GM21528 (cell line): ENCODE results near the gene APEH.
"Not testable (repeated sequence)": the region's sequence is repeated elsewhere in the genome, so short reads cannot be mapped to it uniquely, and the experiment has no call there.

Source experiments
- ATAC-seq: cut with Tn5 transposase; IDR thresholded peaks from one replicate; pipeline ENCODE4 v1.9.1; 2021; ENCODE audit warnings: mild to moderate bottlenecking, moderate library complexity; ENCODE audit not compliant: unreplicated experiment, low FRiP score

The APEH gene

DNA sequence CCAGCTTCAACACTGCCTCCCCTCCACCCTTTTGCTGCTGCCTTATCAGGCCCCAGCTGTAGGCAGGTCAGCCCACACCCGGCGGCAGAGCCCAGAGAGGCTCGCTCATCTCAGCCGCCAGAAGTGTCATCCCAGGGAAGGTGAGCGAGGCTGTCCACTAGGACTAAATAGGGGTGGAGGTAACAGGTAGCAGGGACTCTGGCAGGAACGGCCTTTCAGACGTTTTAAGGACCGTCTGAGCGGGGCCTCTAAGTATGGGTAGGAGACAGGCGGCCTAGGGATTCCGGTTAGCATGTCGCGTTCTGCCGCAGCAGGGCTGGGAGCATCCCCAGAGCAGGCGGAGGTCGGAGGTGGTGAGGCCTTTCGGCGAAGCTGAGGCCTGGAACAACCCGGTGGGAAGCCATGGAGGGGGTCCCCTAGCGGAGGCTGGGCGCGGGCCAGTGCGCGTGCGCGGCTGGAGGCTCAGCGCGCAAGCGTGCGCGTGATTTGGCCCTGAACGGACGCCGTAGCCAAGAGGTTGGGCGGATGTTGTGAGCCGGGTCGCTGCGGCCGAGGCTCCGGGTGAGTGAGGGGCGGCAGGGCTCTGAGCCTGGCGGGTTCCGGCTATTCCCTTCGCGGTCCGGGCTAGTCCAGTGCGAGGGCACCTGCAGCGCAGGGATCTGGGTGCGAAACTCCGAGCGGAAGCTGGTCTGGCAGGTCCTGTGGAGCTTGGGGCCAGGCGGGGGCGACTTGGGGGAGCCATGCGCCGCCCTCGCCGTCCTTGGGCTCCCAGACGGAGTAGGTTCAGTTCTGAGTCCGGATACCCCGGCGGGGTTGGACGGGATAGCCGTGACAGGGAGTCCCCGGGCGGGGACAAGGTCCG is 15.1 kb downstream of the APEH start, which contains the start of the genes MST1 and RNF123:
MST1 (minus strand) TSS at position 429 of the 862 bp plus-strand sequence. CDS start 783 bp downstream, outside the sequence.
RNF123 (plus strand) TSS at position 512 of the 862 bp plus-strand sequence. CDS start 1,609 bp downstream, outside the sequence.
- ATAC-seq = peak; percentile 66

DNA sequence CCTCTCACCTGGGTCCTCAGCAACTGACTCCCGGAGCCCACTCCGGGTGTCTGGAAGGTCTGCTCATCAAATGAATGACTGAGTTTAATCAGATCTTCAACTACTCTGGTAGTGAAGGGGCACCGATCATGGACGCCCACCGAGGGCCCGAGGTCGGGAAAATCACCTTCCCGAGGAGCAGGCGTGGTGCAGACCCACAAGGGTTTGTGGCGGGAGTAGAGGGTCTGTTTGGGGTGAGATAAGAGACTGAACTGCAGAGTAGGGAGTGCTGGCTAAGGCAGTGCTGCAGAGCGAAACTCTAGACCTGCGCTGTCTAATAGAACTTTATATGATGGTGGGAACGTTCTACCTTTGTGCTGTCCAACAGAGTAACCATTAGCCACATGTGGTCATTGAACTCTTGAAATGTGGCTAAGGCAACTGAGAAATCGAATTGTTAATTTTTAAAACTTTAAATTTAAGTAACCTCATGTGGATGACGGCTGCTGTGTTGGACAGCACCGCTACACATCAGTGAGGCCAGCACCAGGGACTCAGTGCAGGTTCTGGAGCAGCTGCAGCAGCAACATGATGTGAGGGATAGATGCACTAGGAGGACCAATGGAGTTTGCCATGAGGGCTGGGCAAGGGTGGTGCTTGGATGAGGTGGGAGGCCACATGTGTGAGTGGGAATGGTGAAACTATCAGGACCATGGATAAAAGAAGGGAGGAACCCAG is 15.9 kb downstream of the APEH start:
- peak; percentile 2 for ATAC-seq

- ATAC-seq = not testable (repeated sequence)
Observed at GRCh38 chr3:49690856-49691255, 16.7 kb downstream of the APEH start.

GRCh38 chr3:49691481-49691880 is 17.3 kb downstream of the APEH start:
- ATAC-seq = not testable (repeated sequence)

DNA sequence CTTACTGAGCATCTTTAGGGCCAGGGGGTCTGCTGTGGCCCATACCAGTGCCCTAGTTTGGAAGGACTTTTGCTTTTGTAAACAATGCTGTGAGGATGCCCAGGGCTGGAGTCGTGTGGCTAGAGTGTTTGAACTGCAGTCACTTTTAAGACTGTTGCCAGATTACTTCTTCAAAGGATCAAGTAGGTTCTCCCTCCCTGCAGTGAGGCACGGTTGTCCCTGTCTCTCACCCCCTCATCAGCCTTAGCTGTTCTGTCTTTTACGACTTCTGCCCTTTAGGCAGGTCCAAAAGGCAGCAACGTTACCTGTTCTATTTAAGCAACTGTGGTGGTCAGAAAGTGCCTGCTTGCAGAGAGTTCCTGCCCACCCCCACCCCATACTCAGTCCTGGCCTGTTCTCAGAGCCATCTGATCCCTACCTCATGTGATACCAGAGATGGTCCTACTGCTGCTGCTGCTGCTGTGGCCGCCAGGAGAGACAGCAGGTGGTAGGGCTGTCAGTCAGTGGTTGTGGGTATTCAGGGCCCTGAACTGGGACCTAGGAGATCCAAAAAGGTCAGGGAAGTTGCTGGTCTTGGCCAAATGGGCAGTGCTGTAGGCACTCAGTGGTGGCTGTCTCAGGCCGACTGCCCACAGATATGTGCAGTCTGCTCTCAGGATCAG is 20.4 kb downstream of the APEH start:
- not testable (repeated sequence) for ATAC-seq

- ATAC-seq = not testable (repeated sequence)
Observed at GRCh38 chr3:49695350-49696015, 21.3 kb downstream of the APEH start.

DNA sequence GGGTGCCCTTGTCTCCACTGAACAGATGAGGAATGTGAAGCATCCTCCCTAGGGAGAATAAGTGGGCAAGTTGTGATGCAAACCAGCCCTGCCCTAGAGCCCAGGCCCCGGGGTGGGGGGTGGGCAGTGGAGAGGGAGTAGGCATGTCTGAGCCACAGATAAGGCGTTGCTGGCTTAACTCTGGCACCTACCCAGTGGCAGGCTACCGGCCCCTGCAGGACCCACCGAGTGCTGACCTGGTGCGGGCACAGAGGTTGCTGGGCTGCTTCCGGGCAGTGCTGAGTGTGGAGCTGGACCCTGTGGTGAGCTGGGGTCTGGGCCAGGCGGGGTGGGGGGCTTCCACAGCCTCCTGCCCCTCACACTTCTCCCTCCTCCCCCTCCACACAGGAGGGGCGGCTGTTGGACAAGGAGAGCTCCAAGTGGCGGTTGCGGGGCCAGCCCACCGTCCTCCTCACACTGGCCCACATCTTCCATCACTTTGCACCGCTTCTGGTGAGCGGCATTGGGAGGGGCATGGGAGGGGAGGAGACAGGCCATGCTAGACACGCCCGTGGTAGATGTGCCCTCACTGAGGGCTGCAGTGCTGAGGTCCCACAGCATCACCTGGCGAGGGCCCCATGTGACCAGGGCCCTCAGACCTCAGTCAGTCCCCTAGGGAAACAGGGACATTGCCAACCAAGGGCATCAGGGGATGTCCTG is 25.3 kb downstream of the APEH start:
- no peak for ATAC-seq

DNA sequence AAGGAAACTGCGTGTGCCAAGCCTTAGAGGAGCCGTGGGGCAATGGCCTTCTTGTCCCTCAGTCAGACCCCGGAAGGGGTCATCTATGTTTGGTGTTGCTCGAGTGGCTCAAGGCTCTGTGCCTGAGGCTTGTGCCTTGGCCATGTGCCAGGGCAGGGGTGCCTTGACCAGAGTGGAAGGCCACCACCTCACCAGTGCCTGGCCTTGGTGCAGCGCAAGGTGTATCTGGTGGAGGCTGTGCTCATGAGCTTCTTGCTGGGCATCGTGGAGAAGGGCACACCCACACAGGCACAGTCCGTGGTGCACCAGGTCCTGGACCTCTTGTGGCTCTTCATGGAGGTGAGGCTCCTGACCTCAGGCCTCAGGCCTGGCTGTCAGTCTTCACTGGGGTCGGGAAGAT is 25.9 kb downstream of the APEH start:
- no peak for ATAC-seq

DNA sequence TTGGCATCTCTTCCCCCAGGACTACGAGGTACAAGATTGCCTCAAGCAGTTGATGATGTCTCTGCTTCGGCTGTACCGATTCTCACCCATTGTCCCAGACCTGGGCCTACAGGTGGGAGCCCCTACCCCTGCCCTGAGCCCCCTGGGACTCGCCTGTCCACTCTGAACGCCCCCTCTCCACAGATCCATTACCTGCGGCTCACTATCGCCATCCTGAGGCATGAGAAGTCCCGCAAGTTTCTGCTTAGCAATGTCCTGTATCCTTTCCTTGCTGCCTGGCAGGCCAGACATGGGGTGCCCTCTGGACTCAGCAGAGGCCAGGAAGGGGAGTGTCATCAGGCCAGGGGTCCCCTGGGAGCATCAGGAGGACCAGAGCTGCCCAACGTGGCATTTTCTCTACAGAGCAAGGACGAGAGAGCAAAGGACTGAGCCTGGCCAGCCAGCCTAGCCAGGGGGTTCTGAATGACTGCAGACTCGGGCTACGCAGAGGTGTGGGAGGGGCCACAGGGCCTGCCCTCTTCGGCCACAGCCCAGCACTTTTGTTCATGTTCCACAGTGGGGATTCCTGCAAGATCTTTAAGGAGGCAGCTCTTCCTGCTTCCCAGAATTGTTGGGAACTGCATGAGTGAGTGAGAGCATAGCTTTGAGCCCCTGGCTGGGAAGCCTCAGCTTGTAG is 26.4 kb downstream of the APEH start:
- ATAC-seq = no peak

GRCh38 chr3:49701388-49702077 is 27.4 kb downstream of the APEH start:
- ATAC-seq = no peak

DNA sequence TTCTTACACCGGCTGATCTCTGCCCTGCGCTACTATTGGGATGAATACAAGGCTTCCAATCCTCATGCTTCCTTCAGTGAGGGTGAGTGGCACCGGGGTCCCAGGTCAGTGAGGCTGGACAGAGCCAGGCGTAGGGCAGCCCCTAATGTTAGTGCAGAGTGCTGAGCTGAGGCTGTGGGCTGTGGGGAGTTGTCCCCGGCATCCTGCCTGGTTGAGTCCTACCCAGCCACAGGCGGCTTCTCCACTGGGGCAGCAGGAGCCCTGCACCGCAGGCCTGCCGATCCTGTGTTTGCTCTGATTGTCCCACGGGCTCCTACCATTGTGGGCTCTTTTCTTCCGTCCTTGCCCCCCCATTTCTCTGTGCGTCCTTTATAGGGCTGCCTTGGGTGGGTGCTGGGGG is 28.5 kb downstream of the APEH start:
- no peak for ATAC-seq

GRCh38 chr3:49703443-49703927 is 29.3 kb downstream of the APEH start:
- no peak for ATAC-seq

GRCh38 chr3:49703956-49704355 is 29.8 kb downstream of the APEH start:
- ATAC-seq = no peak

DNA sequence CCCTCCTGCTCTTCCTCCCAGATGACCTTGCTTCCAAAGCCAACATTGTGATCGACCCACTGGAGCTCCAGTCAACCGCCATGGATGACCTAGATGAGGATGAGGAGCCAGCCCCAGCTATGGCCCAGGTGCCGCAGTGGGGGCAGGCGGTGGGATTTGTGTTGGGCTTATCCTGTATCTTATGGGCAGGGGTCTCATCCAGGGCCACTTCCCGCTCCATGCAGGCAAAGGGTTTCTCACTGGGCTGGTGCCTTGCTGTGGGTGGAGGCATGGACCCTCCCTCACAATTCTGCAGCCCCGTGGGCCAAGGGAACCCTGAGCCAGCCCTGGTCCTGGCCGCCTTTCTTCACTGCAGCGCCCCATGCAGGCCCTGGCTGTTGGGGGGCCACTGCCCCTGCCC is 30.5 kb downstream of the APEH start:
- ATAC-seq = no peak

GRCh38 chr3:49705390-49705960 is 31.3 kb downstream of the APEH start:
- ATAC-seq = no peak

DNA sequence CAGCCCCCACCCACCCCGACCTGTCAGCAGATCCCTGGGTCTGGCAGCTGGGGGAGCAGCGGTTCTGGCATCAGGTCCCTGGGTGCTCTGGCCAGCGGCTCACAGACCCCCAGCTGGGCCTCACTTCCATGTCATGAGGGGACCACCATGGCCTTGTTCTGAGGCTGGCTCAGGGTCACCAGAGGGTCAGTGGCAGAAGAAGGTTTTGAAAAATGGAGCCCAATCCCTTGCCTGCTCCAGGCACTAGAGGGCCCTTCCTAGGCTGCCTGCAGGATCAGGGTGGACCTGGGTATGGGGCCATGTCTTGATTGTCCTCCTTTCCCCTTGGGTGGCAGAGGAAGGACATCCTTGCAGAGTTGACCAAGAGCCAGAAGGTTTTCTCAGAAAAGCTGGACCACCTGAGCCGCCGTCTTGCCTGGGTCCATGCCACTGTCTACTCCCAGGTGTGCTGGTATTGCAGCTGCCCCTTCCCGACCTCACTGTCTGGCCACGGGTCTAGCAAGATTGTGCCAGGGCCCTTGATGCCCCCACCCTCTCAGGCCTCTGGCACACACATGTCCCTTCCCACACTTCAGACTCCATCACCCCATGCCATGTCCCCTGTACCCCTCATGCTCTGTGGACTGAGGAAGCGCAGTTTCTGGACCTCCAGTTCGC is 32.4 kb downstream of the APEH start:
- no peak for ATAC-seq

GRCh38 chr3:49707113-49707480 is 32.9 kb downstream of the APEH start:
- ATAC-seq = no peak

DNA sequence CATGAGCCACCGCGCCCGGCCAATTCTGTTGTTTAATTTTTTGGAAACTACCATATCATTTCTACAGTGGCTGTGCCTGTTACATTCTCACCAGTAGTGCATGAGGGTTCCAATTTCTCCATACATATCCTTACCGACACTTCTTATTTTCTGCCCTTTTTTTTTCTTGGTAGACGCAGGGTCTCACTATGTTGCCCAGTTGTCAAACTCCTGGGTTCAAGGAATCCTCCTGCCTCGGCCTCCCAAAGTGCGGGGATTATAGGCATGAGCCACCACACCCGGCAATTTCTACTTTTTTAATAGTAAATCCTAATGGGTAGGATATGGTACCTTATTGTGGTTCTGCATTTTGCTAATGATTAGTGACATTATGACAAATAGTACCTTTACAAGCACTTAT is 35.7 kb downstream of the APEH start:
- ATAC-seq = no peak
